T-helper 9 cell (primary cell): ENCODE results near the gene ABCC9.

Source experiments
- DNase-seq: peaks from one replicate; pipeline ENCODE4 v3.0.0-alpha.2; 2020

ABCC9 gene

GRCh38 chr12:21773263-21773741 lies 167.9 kb downstream of the ABCC9 start:
- no peak for DNase-seq

DNA sequence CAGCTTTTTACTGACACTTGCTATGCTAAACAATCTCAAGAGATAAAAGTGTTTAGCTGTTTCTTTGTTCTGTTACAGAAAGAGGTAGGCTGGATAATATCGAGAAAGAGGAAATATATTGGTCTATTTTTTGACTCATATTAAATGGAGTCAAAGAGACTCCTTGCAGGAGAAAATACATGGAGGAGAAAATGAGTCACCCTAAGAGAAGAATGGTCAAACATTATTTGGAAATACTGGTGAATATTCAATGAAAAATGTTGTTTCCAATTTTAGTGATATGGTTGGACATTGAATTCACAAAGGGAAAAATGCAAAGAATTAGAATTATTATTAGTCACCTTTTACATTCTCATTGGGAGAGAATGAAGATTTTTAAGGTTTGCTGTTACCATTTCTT lies 169.9 kb downstream of the ABCC9 start:
- DNase-seq, result no peak

- DNase-seq, result no peak
Measured at GRCh38 chr12:21769307-21769706, 171.9 kb downstream of the ABCC9 start.

- no peak for DNase-seq
Measured at GRCh38 chr12:21766403-21766802, 174.8 kb downstream of the ABCC9 start.

DNA sequence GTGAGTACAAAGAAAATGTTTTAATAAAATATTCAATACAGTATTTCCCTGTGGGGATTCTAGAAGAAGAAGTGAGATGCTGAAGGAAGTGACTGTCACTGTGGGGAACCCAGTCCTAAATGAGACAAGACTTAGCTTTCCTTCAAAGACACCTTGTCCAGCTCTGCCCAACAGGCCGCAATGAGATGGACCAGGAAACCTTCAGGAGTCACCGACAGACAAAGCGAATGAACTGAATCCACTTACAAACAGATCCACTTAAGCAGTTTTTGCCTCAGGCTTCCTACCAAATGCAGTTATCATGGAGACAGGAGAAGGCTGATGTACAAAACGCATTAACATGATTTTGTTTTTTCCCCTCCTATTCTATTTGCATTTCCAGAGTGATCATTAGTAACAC lies 176.3 kb downstream of the ABCC9 start:
- no peak for DNase-seq

DNA sequence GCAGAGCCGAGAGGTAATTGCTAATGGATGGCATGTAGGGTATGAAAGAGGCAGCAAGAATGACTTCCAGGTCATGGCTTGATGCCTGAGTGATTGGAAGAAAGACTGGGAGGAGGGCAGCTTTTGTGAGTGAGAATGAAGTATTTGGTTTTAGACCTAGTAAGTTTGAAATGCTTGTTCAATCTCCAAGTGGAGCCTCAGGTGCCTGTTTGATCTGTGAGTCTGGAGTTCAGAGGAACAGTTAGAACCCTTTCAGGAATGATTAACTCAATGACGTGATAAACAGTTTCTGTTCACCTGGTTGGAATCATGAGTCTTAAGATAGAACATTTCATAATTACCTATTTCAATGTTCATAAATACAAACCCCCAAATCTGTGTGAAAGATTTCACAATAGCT lies 177.2 kb downstream of the ABCC9 start:
- no peak for DNase-seq

- no peak for DNase-seq
Measured at GRCh38 chr12:21763531-21763930, 177.7 kb downstream of the ABCC9 start.

DNA sequence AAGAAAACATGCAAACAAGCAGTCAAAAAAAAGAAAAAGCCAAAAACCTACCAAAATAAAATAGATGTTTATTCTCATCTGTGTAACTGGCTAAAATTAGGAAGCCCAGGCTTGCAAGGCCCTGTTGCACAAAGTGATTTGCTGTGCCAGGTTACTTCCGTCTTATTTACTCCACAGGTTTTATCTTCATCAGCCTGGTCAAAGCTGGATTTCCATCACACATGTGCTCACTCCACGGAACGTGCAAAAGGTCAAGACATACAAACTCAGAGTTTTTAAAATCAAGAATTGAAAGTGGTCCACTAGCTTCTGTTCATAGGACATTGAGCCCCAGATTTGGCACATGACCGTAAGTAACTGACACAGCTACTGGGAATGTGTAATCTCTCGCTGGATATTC lies 181.5 kb downstream of the ABCC9 start:
- DNase-seq, result no peak

GRCh38 chr12:21757735-21758134 lies 183.5 kb downstream of the ABCC9 start:
- no peak for DNase-seq

GRCh38 chr12:21756699-21757098 lies 184.5 kb downstream of the ABCC9 start:
- DNase-seq, result no peak

GRCh38 chr12:21751517-21751916 lies 189.7 kb downstream of the ABCC9 start:
- DNase-seq, result no peak
